Measurements from ENCODE around the gene HORMAD2.

The HORMAD2 gene

GRCh38 chr22:30217698-30218560, 137.7 kb downstream of the HORMAD2 start:
- H3K4me3 ChIP-seq (ENCODE audit: low read depth, low read length), result no peak overlapping the region
- TF ChIP-seq, protein P1, sequence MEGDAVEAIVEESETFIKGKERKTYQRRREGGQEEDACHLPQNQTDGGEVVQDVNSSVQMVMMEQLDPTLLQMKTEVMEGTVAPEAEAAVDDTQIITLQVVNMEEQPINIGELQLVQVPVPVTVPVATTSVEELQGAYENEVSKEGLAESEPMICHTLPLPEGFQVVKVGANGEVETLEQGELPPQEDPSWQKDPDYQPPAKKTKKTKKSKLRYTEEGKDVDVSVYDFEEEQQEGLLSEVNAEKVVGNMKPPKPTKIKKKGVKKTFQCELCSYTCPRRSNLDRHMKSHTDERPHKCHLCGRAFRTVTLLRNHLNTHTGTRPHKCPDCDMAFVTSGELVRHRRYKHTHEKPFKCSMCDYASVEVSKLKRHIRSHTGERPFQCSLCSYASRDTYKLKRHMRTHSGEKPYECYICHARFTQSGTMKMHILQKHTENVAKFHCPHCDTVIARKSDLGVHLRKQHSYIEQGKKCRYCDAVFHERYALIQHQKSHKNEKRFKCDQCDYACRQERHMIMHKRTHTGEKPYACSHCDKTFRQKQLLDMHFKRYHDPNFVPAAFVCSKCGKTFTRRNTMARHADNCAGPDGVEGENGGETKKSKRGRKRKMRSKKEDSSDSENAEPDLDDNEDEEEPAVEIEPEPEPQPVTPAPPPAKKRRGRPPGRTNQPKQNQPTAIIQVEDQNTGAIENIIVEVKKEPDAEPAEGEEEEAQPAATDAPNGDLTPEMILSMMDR (IDR thresholded peaks at IDR 0.05; ENCODE audit: low read depth, low read length), result no peak

GRCh38 chr22:30219049-30219654, 138.9 kb downstream of the HORMAD2 start:
- TF ChIP-seq, protein P1 (IDR thresholded peaks at IDR 0.05; ENCODE audit: low read depth, low read length), result no peak
- no peak overlapping the region for H3K4me3 ChIP-seq (ENCODE audit: low read depth, low read length)

- H3K4me3 ChIP-seq (ENCODE audit: low read depth, low read length), result no peak overlapping the region
- TF ChIP-seq, protein P1 (IDR thresholded peaks at IDR 0.05; ENCODE audit: low read depth, low read length), result no peak
These were observed 139.5 kb downstream of the HORMAD2 start for GRCh38 chr22:30219668-30220278.

DNA sequence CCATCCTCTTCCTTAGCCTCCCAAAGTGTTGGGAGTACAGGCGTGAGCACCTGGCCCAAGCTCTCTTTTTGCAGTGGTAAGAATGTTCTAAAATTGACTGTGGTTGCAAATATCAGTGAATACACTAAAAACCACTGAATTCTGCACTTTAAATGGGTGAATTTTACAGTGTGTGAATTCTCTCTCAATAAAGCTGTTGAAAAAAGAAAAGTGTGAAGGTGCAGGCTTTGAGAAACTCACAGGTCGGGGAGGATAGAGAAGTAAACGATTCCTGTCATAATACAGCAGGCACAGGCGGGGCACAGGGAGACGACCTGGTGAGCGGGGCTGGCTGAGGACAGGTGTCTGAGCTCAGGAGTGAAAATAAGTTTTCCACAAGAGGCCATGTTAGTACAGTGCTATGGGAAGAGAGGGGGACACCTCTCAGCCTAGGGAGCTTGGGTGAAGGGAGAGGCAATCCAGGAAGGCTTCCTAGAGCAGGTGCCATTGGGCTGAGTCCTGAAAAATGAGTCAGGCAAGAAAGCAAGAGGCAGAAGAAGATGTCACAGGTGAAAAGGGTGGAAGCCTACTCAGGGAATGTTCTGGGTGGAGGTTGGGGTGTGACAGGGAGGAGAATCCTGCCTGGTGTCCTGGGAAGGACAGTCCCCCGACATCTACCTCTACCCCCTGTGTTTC, 140.2 kb downstream of the HORMAD2 start:
- TF ChIP-seq, protein P1 (IDR thresholded peaks at IDR 0.05; ENCODE audit: low read depth, low read length), result no peak
- no peak overlapping the region for H3K4me3 ChIP-seq (ENCODE audit: low read depth, low read length)

GRCh38 chr22:30221121-30221992, 141.1 kb downstream of the HORMAD2 start:
- TF ChIP-seq, protein P1 (IDR thresholded peaks at IDR 0.05; ENCODE audit: low read depth, low read length), result no peak
- H3K4me3 ChIP-seq (ENCODE audit: low read depth, low read length), result no peak overlapping the region

DNA sequence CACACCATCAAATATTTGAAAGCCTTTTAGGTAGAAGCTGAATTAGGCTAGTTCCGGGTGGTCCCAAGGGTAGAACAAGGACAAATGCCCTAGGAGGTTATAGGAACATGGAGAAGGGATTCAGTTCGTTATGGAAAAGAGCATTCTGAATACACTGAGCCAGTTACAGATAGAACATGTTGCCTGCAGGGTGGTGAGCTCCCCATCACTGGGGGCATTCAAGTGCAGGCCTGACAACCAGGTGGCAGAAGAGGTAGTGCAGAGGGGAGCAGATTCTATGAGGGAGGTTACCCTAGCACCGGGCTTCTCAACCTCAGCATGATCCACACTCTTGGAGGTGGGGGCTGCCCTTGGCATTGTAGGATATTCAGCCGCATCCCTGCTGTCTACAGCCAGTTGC, 142.1 kb downstream of the HORMAD2 start:
- no peak overlapping the region for H3K4me3 ChIP-seq (ENCODE audit: low read depth, low read length)

More for the DNA sequence above, 142.1 kb downstream of the HORMAD2 start:
- TF ChIP-seq, protein P1 (IDR thresholded peaks at IDR 0.05; ENCODE audit: low read depth, low read length), result no peak

Measured in WI38 (cell line).